Aorta (tissue), 5 donors: Measurements from ENCODE around the gene ATXN1. TPM values are rescaled to one million over a fixed set of nuclear protein-coding genes. Genes with fewer than 3 reads are reported as not detected.
A peak's percentile ranks its signal among the peaks of the same experiment; 100 is the strongest.
"Not testable (repeated sequence)": the region's sequence is repeated elsewhere in the genome, so short reads cannot be mapped to it uniquely, and the experiment has no call there.

Source experiments
- ATAC-seq: fragments of 200-7000 bp; cut with Tn5 transposase; one replicate; pipeline ENCODE4 v1.9.1; 2022; ENCODE audit warnings: moderate library complexity; ENCODE audit not compliant: low FRiP score
- DNase-seq, 2 donors: peaks; one replicate each; pipeline ENCODE4 v3.0.0-alpha.2; 2020
- H3K27ac ChIP-seq, 2 donors: one replicate each; pipeline ENCODE4 v1.5.1; 2013; ENCODE audit warnings: low read length in 2 of 2, mild to moderate bottlenecking in 2 of 2, moderate library complexity in 2 of 2, control low read depth in 1 of 2, inconsistent platforms in 1 of 2, low read depth in 1 of 2
- H3K27me3 ChIP-seq, 2 donors: one replicate each; pipeline ENCODE4 v1.6.1; 2013; ENCODE audit warnings: control low read depth in 1 of 2, low read length in 1 of 2, mild to moderate bottlenecking in 1 of 2, moderate library complexity in 1 of 2; ENCODE audit not compliant: insufficient read depth in 2 of 2, control insufficient read depth in 1 of 2
- H3K36me3 ChIP-seq, 2 donors: one replicate each; pipeline ENCODE4 v1.6.1; 2013; ENCODE audit warnings: control low read depth in 1 of 2, low read length in 1 of 2, mild to moderate bottlenecking in 1 of 2; ENCODE audit not compliant: insufficient read depth in 2 of 2, control insufficient read depth in 1 of 2
- H3K4me1 ChIP-seq, 2 donors: one replicate each; pipeline ENCODE4 v1.6.1; 2013; ENCODE audit warnings: low read length in 2 of 2, control low read depth in 1 of 2, mild to moderate bottlenecking in 1 of 2, moderate library complexity in 1 of 2; ENCODE audit not compliant: insufficient read depth in 2 of 2, control insufficient read depth in 1 of 2
- H3K4me3 ChIP-seq, 2 donors: one replicate each; pipeline ENCODE4 v1.5.1; 2013; ENCODE audit warnings: low read length in 2 of 2, control low read depth in 1 of 2, mild to moderate bottlenecking in 1 of 2
- H3K9me3 ChIP-seq: one replicate; pipeline ENCODE4 v1.6.1; 2013; ENCODE audit warnings: mild to moderate bottlenecking, low read length; ENCODE audit not compliant: control insufficient read depth
- WGBS, 2 donors: extraction: QIAGEN DNeasy Blood & Tissue Kit; methylation state at CpG; one replicate each; pipeline ENCODE4 v1.1.7; 2013; 5-methylcytosine and 5-hydroxymethylcytosine counted together
- intact Hi-C, 2 donors: fragments of 100-400 bp; cut with DNase I; formaldehyde crosslinking; loops; one replicate each; pipeline versions ENCODE4 v1.14.2 to v1.15.0; 2022
- polyA plus RNA-seq, 2 donors: library from polyadenylated mRNA; stranded (reverse); fragments of 200-250 nt; gene quantifications; one replicate each; pipeline ENCODE4 v1.2.3, GENCODE V29; 2013
- total RNA-seq, 2 donors: library from RNA; stranded (reverse); fragmentation: NEBNext Ultra II Directional; extraction: Animal tissue kit (Norgen Biotek cat#: 25700); gene quantifications; one replicate each; pipeline ENCODE4 v1.2.1, GENCODE V29; 2021
- donor health status: healthy with polysubstance abuse.
- donor health status: Bipolar disorder and iron deficiency.
- donor health status: DM: no; HTN: no; CAD: no.
- donor health status: DM: no; HTN: no; CAD: no.
- donor health status: DM: yes; HTN: yes; CAD: no.

ATXN1 gene
- total and polyA plus RNA-seq, 4 donors = 11.5 to 85.5 (median 45.8) TPM

GRCh38 chr6:16397623-16398022 is 363.6 kb downstream of the ATXN1 start:
- WGBS, 2 donors = 43 to 56% methylated on average over 4 of the region's 4 CpGs
- ATAC-seq (no peak), DNase-seq (no peak)
- H3K9me3 ChIP-seq = no peaks in the 10 kb centered on the region
- no peaks in the 10 kb centered on the region for H3K27me3 ChIP-seq
- no peaks in the 10 kb centered on the region for H3K36me3 ChIP-seq
- H3K4me1 ChIP-seq = peaks cover 7 to 19% of the 10 kb centered on the region in 2 donors
- no peak overlapping the region for H3K27ac ChIP-seq
- intact Hi-C loops = no loop called here
- no peak overlapping the region for H3K4me3 ChIP-seq

GRCh38 chr6:16396497-16397319 is 364.6 kb downstream of the ATXN1 start:
- DNase-seq (no peak), ATAC-seq (no peak)
- Histone ChIP-seq H3K4me3 (no peak overlapping the region), H3K4me1 (peaks cover 7 to 21% of the 10 kb centered on the region in 2 donors), H3K36me3 (no peaks in the 10 kb centered on the region), H3K9me3 (no peaks in the 10 kb centered on the region), H3K27me3 (no peaks in the 10 kb centered on the region), H3K27ac (no peak overlapping the region)
- 90 to 92% methylated on average over 7 of the region's 7 CpGs for WGBS, 2 donors
- intact Hi-C loops = no loop called here

- no peak overlapping the region for H3K4me3 ChIP-seq
- no peak for DNase-seq
- intact Hi-C loops = no loop called here
Observed at GRCh38 chr6:16394632-16395031, 366.6 kb downstream of the ATXN1 start.

GRCh38 chr6:16393326-16393725 is 367.9 kb downstream of the ATXN1 start:
- H3K9me3 ChIP-seq = no peaks in the 10 kb centered on the region
- no peaks in the 10 kb centered on the region for H3K27me3 ChIP-seq
- intact Hi-C loops = no loop called here

More at GRCh38 chr6:16394632-16395031, 366.6 kb downstream of the ATXN1 start:
- no peak for ATAC-seq
- no peaks in the 10 kb centered on the region for H3K9me3 ChIP-seq
- no peaks in the 10 kb centered on the region for H3K27me3 ChIP-seq
- H3K4me1 ChIP-seq = peaks cover 0 to 20% of the 10 kb centered on the region in 2 donors
- no peak overlapping the region for H3K27ac ChIP-seq
- H3K36me3 ChIP-seq = no peaks in the 10 kb centered on the region
- 16 to 20% methylated on average over 2 of the region's 2 CpGs for WGBS, 2 donors

GRCh38 chr6:16392010-16392409 is 369.2 kb downstream of the ATXN1 start:
- Histone ChIP-seq H3K4me1 (peaks cover 0 to 7% of the 10 kb centered on the region in 2 donors), H3K36me3 (no peaks in the 10 kb centered on the region), H3K4me3 (no peak overlapping the region), H3K27me3 (no peaks in the 10 kb centered on the region), H3K27ac (peak overlapping the region; percentile 67 to 92), H3K9me3 (no peaks in the 10 kb centered on the region)
- intact Hi-C loops = no loop called here
- WGBS, 2 donors = 6 to 12% methylated on average over 1 of the region's 1 CpG
- DNase-seq (no peak), ATAC-seq (peak; percentile 48)

More at GRCh38 chr6:16393326-16393725, 367.9 kb downstream of the ATXN1 start:
- H3K4me3 ChIP-seq = no peak overlapping the region
- DNase-seq = no peak
- no peaks in the 10 kb centered on the region for H3K36me3 ChIP-seq
- no peak for ATAC-seq
- H3K4me1 ChIP-seq = peaks cover 0 to 12% of the 10 kb centered on the region in 2 donors
- 94 to 95% methylated on average over 4 of the region's 4 CpGs for WGBS, 2 donors
- H3K27ac ChIP-seq = no peak overlapping the region

GRCh38 chr6:16391451-16391912 is 369.8 kb downstream of the ATXN1 start:
- Histone ChIP-seq H3K36me3 (no peaks in the 10 kb centered on the region), H3K27me3 (no peaks in the 10 kb centered on the region), H3K4me1 (peaks cover 0 to 7% of the 10 kb centered on the region in 2 donors), H3K27ac (peak overlapping the region; percentile 67 to 92), H3K4me3 (no peak overlapping the region), H3K9me3 (no peaks in the 10 kb centered on the region)
- WGBS, 2 donors = 10 to 38% methylated on average over 2 of the region's 2 CpGs
- ATAC-seq (no peak), DNase-seq (no peak)
- intact Hi-C loops = no loop called here

- ATAC-seq, H3K4me3 ChIP-seq, H3K4me1 ChIP-seq, intact Hi-C loops, H3K9me3 ChIP-seq, DNase-seq, H3K27me3 ChIP-seq, H3K27ac ChIP-seq, H3K36me3 ChIP-seq: not testable (repeated sequence)
- 97 to 98% methylated on average over 6 of the region's 6 CpGs for WGBS, 2 donors
Observed at GRCh38 chr6:16390909-16391450, 370.3 kb downstream of the ATXN1 start.

- Histone ChIP-seq H3K27ac (no peak overlapping the region), H3K27me3 (no peaks in the 10 kb centered on the region), H3K4me1 (peaks cover 0 to 7% of the 10 kb centered on the region in 2 donors), H3K4me3 (no peak overlapping the region), H3K9me3 (no peaks in the 10 kb centered on the region), H3K36me3 (no peaks in the 10 kb centered on the region)
- intact Hi-C loops = no loop called here
- 92 to 95% methylated on average over 2 of the region's 2 CpGs for WGBS, 2 donors
- DNase-seq = no peak
- no peak for ATAC-seq
Observed at GRCh38 chr6:16389642-16390041, 371.6 kb downstream of the ATXN1 start.

GRCh38 chr6:16388488-16388887 is 372.8 kb downstream of the ATXN1 start:
- Histone ChIP-seq H3K27ac (no peak overlapping the region), H3K4me1 (peaks cover 0 to 7% of the 10 kb centered on the region in 2 donors), H3K36me3 (no peaks in the 10 kb centered on the region), H3K4me3 (no peak overlapping the region), H3K9me3 (no peaks in the 10 kb centered on the region), H3K27me3 (no peaks in the 10 kb centered on the region)
- no peak for ATAC-seq
- intact Hi-C loops = no loop called here
- DNase-seq = no peak
- 84 to 94% methylated on average over 1 of the region's 1 CpG for WGBS, 2 donors
